ENCODE data around the gene MYF5. TPM values are rescaled to one million over a fixed set of nuclear protein-coding genes. Genes with fewer than 3 reads are reported as not detected.

The MYF5 gene
- total RNA-seq, 2 experiments from 2014 or later, result not detected

- no peak for ATAC-seq
These were observed 6.6 kb upstream of the MYF5 start for GRCh38 chr12:80709811-80710726.

DNA sequence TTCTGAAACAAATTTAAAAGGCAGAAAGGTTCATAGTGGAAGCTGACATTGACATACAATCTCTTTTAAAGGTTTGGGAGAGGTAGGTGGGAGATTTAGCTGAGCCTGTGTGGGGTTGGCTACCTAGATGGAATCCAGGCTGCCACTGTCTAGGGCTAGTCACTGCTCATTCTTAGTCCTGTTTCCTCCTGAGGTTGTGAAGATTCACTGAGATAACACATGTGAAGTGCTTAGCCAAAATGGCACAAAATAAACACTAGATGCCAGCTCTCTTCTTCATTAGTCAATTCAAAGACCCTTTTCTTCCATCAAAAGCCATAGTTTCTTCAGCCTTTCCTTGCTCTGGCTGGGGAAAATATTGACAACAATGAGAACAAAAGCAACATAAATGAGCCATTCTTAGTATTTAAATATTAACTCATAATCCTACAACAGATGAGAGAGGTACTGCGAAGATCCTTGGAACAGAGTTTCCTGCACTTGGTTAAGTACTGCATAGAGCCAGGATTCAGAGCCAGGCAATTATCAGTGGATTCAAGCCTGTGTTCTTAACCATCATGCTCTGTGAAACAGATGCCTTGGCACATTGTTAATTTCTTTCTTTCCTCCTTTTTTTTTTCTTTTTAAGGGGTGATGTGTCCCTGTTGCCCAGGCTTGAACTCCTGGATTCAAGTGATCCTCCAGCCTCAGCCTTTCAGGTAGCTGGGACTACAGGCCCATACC lies 5.8 kb upstream of the MYF5 start:
- intact Hi-C loops (cut with DNase I, micrococcal nuclease), result no loop called here
- ATAC-seq (no peak), DNase-seq (no peak)
- H3K27me3 Mint-ChIP-seq, result peaks cover 46% of the 10 kb centered on the region
- H3K4me1 Mint-ChIP-seq, result no peaks in the 10 kb centered on the region
- no peak overlapping the region for H3K4me3 Mint-ChIP-seq
- H3K27ac Mint-ChIP-seq, result no peak overlapping the region
- H3K36me3 Mint-ChIP-seq (ENCODE audit: low read depth), result peaks cover 3% of the 10 kb centered on the region
- CTCF ChIA-PET, result interaction anchor here (0.7 kb wide), 2 partner anchors 13 to 114 kb away, joined by 3 read pairs; no protein-coding TSS in a partner anchor
- POLR2A ChIA-PET, result no interaction called here
- H3K9me3 Mint-ChIP-seq (ENCODE audit: low read depth), result no peaks in the 10 kb centered on the region

More at GRCh38 chr12:80709811-80710726, 6.6 kb upstream of the MYF5 start:
- peaks cover 3% of the 10 kb centered on the region for H3K36me3 Mint-ChIP-seq (ENCODE audit: low read depth)
- DNase-seq, result no peak
- intact Hi-C loops (cut with DNase I, micrococcal nuclease), result no loop called here
- no peak overlapping the region for H3K27ac Mint-ChIP-seq
- ChIA-PET CTCF (interaction anchor here (0.7 kb wide), 2 partner anchors 13 to 113 kb away, joined by 3 read pairs; no protein-coding TSS in a partner anchor), POLR2A (no interaction called here)
- H3K4me1 Mint-ChIP-seq, result no peaks in the 10 kb centered on the region
- H3K4me3 Mint-ChIP-seq, result no peak overlapping the region
- peaks cover 40% of the 10 kb centered on the region for H3K27me3 Mint-ChIP-seq
- no peaks in the 10 kb centered on the region for H3K9me3 Mint-ChIP-seq (ENCODE audit: low read depth)

- POLR2A ChIA-PET, result no interaction called here
- CTCF ChIA-PET, result no interaction called here
- Mint-ChIP-seq H3K4me3 (no peak overlapping the region), H3K27me3 (peaks cover 45% of the 10 kb centered on the region), H3K27ac (no peak overlapping the region), H3K9me3 (ENCODE audit: low read depth) (no peaks in the 10 kb centered on the region), H3K36me3 (ENCODE audit: low read depth) (peaks cover 3% of the 10 kb centered on the region), H3K4me1 (no peaks in the 10 kb centered on the region)
- ATAC-seq (no peak), DNase-seq (no peak)
- intact Hi-C loops (cut with DNase I, micrococcal nuclease), result no loop called here
These were observed 4.8 kb upstream of the MYF5 start for GRCh38 chr12:80711866-80712265.

DNA sequence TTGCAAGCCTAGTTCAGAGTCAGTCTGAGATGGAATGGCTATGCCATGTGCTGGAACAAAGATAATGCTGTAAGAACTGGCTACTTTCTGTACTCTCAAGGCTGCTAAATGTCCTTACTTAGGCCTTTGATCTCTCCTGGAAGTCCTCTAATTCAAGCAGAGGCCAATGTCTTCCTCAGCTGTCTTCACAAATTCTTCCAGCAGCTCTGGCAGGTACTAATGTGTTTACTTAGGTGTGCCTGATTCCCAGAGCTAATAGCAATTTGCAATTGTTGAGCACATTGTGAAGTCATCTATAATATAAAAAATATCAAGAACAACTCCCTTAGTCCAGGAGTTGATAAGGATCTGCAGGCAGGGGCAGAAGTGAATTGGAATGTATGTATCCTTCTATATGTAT lies 3.8 kb upstream of the MYF5 start:
- no peaks in the 10 kb centered on the region for H3K4me1 Mint-ChIP-seq
- ChIA-PET CTCF (no interaction called here), POLR2A (no interaction called here)
- intact Hi-C loops (cut with DNase I, micrococcal nuclease), result no loop called here
- H3K27ac Mint-ChIP-seq, result no peak overlapping the region
- H3K27me3 Mint-ChIP-seq, result peaks cover 37% of the 10 kb centered on the region
- no peaks in the 10 kb centered on the region for H3K9me3 Mint-ChIP-seq (ENCODE audit: low read depth)
- H3K4me3 Mint-ChIP-seq, result no peak overlapping the region
- ATAC-seq, result no peak
- DNase-seq, result no peak
- peaks cover 3% of the 10 kb centered on the region for H3K36me3 Mint-ChIP-seq (ENCODE audit: low read depth)

GRCh38 chr12:80713419-80713818 lies 3.3 kb upstream of the MYF5 start:
- peaks cover 36% of the 10 kb centered on the region for H3K27me3 Mint-ChIP-seq
- ChIA-PET POLR2A (no interaction called here), CTCF (no interaction called here)
- no peaks in the 10 kb centered on the region for H3K4me1 Mint-ChIP-seq
- intact Hi-C loops (cut with DNase I, micrococcal nuclease), result no loop called here
- ATAC-seq, result no peak
- no peak overlapping the region for H3K4me3 Mint-ChIP-seq
- DNase-seq, result no peak
- H3K27ac Mint-ChIP-seq, result no peak overlapping the region
- peaks cover 3% of the 10 kb centered on the region for H3K36me3 Mint-ChIP-seq (ENCODE audit: low read depth)
- no peaks in the 10 kb centered on the region for H3K9me3 Mint-ChIP-seq (ENCODE audit: low read depth)

DNA sequence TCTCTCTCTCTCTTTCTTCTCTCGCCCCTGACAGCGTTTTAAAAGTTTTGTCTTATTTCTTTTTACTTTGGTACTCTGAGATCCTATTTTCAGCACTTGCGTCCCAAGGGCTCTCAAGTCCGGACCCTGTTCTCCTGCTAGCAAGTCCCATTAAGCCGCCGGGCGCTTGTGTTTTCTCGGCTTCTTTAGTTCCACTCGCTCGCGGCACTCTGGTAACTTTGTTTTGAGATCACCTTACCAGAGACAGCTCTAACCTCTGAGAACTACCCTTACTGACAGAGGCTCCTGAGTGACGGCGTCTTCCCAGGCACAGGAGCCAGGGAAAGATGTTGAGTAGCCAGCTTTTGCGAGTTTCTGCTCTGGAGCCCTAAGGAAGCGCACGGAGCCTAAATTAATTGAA lies 2.7 kb upstream of the MYF5 start:
- POLR2A ChIA-PET, result no interaction called here
- H3K4me1 Mint-ChIP-seq, result no peaks in the 10 kb centered on the region
- ATAC-seq, result no peak

DNA sequence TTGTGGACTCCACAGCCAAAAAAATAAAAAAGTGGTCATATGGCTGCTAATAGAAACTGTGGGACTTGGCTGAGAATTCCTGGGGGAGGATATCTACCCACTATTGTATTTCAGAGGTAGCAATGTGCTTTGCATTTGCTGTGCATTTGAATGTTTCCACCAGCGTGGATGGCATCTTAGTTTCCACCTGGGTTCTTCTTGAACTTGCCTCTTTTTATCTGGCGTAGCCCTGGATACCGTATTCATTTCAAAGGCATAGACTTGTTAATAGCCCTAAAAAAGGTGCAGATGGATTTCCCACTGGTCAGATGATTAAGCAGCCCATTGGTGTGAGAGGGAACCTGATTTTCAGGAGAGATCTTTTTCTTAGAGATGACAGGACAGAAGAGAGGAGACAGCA lies 1.9 kb upstream of the MYF5 start:
- ChIA-PET CTCF (no interaction called here), POLR2A (no interaction called here)
- DNase-seq (no peak), ATAC-seq (no peak)
- Mint-ChIP-seq H3K36me3 (ENCODE audit: low read depth) (no peaks in the 10 kb centered on the region), H3K4me3 (no peak overlapping the region), H3K27me3 (peaks cover 25% of the 10 kb centered on the region), H3K27ac (no peak overlapping the region), H3K4me1 (no peaks in the 10 kb centered on the region), H3K9me3 (ENCODE audit: low read depth) (no peaks in the 10 kb centered on the region)
- intact Hi-C loops (cut with DNase I, micrococcal nuclease), result no loop called here

More for the DNA sequence above, 2.7 kb upstream of the MYF5 start:
- Mint-ChIP-seq H3K27me3 (peaks cover 31% of the 10 kb centered on the region), H3K36me3 (ENCODE audit: low read depth) (no peaks in the 10 kb centered on the region), H3K9me3 (ENCODE audit: low read depth) (no peaks in the 10 kb centered on the region), H3K27ac (no peak overlapping the region), H3K4me3 (no peak overlapping the region)
- DNase-seq, result no peak
- CTCF ChIA-PET, result no interaction called here
- intact Hi-C loops (cut with DNase I, micrococcal nuclease), result no loop called here

GRCh38 chr12:80715713-80716249 lies 931 bp upstream of the MYF5 start:
- ChIA-PET CTCF (no interaction called here), POLR2A (no interaction called here)
- Mint-ChIP-seq H3K9me3 (ENCODE audit: low read depth) (no peaks in the 10 kb centered on the region), H3K4me1 (no peaks in the 10 kb centered on the region), H3K27me3 (peaks cover 21% of the 10 kb centered on the region), H3K27ac (no peak overlapping the region), H3K36me3 (ENCODE audit: low read depth) (no peaks in the 10 kb centered on the region), H3K4me3 (no peak overlapping the region)
- ATAC-seq (no peak), DNase-seq (no peak)
- intact Hi-C loops (cut with DNase I, micrococcal nuclease), result no loop called here

DNA sequence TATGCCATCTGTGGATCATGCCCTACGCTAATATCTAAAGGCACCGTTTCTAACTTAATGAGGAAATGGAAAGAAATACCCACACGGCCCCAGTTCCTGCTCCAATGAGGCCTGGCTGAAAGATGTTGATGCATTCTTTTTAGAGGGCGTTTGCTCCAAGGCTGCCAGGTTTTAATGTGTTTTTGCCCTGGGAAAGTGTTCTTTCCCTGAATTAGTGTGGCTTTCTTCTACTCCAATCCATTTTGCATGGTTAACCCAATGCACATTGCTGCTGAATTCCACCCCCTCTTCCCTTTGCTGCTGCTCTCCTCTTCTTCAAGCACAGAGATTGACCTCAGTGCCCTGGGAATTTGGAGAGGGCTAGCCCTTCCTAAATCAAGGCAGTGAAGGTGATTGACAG lies 1.1 kb downstream of the MYF5 start:
- peaks cover 21% of the 10 kb centered on the region for H3K27me3 Mint-ChIP-seq
- no peaks in the 10 kb centered on the region for H3K36me3 Mint-ChIP-seq (ENCODE audit: low read depth)
- POLR2A ChIA-PET, result no interaction called here
- H3K4me3 Mint-ChIP-seq, result no peak overlapping the region
- no peaks in the 10 kb centered on the region for H3K4me1 Mint-ChIP-seq
- CTCF ChIA-PET, result no interaction called here
- intact Hi-C loops (cut with DNase I, micrococcal nuclease), result no loop called here
- no peak overlapping the region for H3K27ac Mint-ChIP-seq
- no peak for ATAC-seq
- no peaks in the 10 kb centered on the region for H3K9me3 Mint-ChIP-seq (ENCODE audit: low read depth)
- DNase-seq, result no peak

GRCh38 chr12:80720516-80720915 lies 3.8 kb downstream of the MYF5 start:
- POLR2A ChIA-PET, result no interaction called here
- CTCF ChIA-PET, result no interaction called here
- intact Hi-C loops (cut with DNase I, micrococcal nuclease), result no loop called here
- Mint-ChIP-seq H3K9me3 (ENCODE audit: low read depth) (no peaks in the 10 kb centered on the region), H3K27me3 (peaks cover 6% of the 10 kb centered on the region), H3K36me3 (ENCODE audit: low read depth) (no peaks in the 10 kb centered on the region), H3K27ac (no peak overlapping the region), H3K4me3 (no peak overlapping the region), H3K4me1 (no peaks in the 10 kb centered on the region)
- ATAC-seq, result no peak
- no peak for DNase-seq

DNA sequence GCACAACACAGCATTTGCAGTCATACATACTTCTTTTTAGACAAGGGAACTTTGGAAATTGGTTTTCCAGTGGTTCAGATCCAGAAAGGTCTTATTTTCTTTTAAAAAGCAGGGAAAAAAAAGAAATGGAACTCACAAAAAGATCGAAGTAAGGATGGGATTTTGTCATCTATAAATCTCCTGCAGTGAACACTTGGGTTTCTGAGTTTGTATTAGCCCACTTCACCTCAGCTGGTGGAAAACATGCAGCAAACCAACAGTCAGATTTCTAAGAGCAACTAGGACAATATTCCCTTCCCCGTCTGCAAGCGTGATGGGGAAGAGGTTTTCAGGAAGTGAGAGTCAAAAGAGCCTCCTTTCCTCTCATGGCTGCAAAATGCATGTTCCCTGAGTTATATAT lies 4.6 kb downstream of the MYF5 start:
- CTCF ChIA-PET, result no interaction called here
- no peak overlapping the region for H3K4me3 Mint-ChIP-seq
- H3K4me1 Mint-ChIP-seq, result no peaks in the 10 kb centered on the region
- no peaks in the 10 kb centered on the region for H3K9me3 Mint-ChIP-seq (ENCODE audit: low read depth)
- intact Hi-C loops (cut with DNase I, micrococcal nuclease), result no loop called here
- ATAC-seq (no peak), DNase-seq (no peak)
- H3K27me3 Mint-ChIP-seq, result peaks cover 2% of the 10 kb centered on the region
- POLR2A ChIA-PET, result no interaction called here
- no peak overlapping the region for H3K27ac Mint-ChIP-seq
- H3K36me3 Mint-ChIP-seq (ENCODE audit: low read depth), result no peaks in the 10 kb centered on the region

Measured in activated CD4-positive, alpha-beta T cell treated with anti-CD3 and anti-CD28 coated beads for 36 hours (primary cell).